Spinal cord (tissue), 4 donors: ENCODE data around the gene MEX3A. TPM values are rescaled to one million over a fixed set of nuclear protein-coding genes. Genes with fewer than 3 reads are reported as not detected.

Source experiments
- polyA plus RNA-seq, 2 donors: library from polyadenylated mRNA; unstranded; fragments of 120-200 nt; gene quantifications; one replicate each; pipeline ENCODE4 v1.2.1, GENCODE V29; 2013; ENCODE audit not compliant: insufficient read length in 2 of 2
- total RNA-seq, 2 donors: library from RNA; depleted of rRNA in 1 of 2; stranded (reverse); fragments of 120-200 nt in 1 of 2; fragments of >200 nt in 1 of 2; gene quantifications; one replicate each; pipeline versions ENCODE4 v1.2.3 to v1.2.4, GENCODE V29; 2013 to 2014

MEX3A gene
- total and polyA plus RNA-seq, 4 donors = 5.8 to 39.3 (median 23.7) TPM

Other genes with a start within 250 kb of the MEX3A start
- 10 to 100 TPM; 44.8 to 51.1 TPM for gene GON4L, start 225.3 kb downstream of the MEX3A start, total RNA-seq
- 10 to 100 TPM; 42.2 to 56.7 TPM for gene GON4L, start 225.3 kb downstream of the MEX3A start, polyA plus RNA-seq
- gene SYT11, start 222.9 kb downstream of the MEX3A start, total RNA-seq = 100 to 1,000 TPM; 118 to 384 TPM
- gene SYT11, start 222.9 kb downstream of the MEX3A start, polyA plus RNA-seq = 100 to 1,000 TPM; 266 to 310 TPM
- gene RIT1, start 171.1 kb downstream of the MEX3A start, total RNA-seq = 10 to 100 TPM; 42.9 to 47.6 TPM
- 10 to 100 TPM; 34.0 to 44.3 TPM for gene RIT1, start 171.1 kb downstream of the MEX3A start, polyA plus RNA-seq
- gene KHDC4, start 148.1 kb downstream of the MEX3A start, total RNA-seq = 10 to 100 TPM; 31.5 to 40.1 TPM
- 10 to 100 TPM; 42.3 to 53.5 TPM for gene KHDC4, start 148.1 kb downstream of the MEX3A start, polyA plus RNA-seq
- not detected for gene RXFP4, start 140.8 kb downstream of the MEX3A start, total RNA-seq
- not detected for gene RXFP4, start 140.8 kb downstream of the MEX3A start, polyA plus RNA-seq
- gene ARHGEF2, start 103.9 kb downstream of the MEX3A start, total RNA-seq = 10 to 100 TPM; 62.1 to 64.6 TPM
- gene ARHGEF2, start 103.9 kb downstream of the MEX3A start, polyA plus RNA-seq = 10 to 100 TPM; 85.1 to 95.5 TPM
- 100 to 1,000 TPM; 187 to 313 TPM for gene SSR2, start 61.5 kb downstream of the MEX3A start, total RNA-seq
- 100 to 1,000 TPM; 186 to 225 TPM for gene SSR2, start 61.5 kb downstream of the MEX3A start, polyA plus RNA-seq
- 10 to 100 TPM; 20.5 to 27.1 TPM for gene UBQLN4, start 28.7 kb downstream of the MEX3A start, total RNA-seq
- gene UBQLN4, start 28.7 kb downstream of the MEX3A start, polyA plus RNA-seq = 10 to 100 TPM; 75.4 to 76.2 TPM
- 10 to 100 TPM; 34.9 to 76.8 TPM for gene LAMTOR2, start 27.7 kb downstream of the MEX3A start, total RNA-seq
- gene LAMTOR2, start 27.7 kb downstream of the MEX3A start, polyA plus RNA-seq = 10 to 100 TPM; 72.0 to 75.3 TPM
- under 1 TPM in 1 of 2 donors, not detected in 1; 0.39 TPM for gene RAB25, start 21.3 kb downstream of the MEX3A start, total RNA-seq
- gene RAB25, start 21.3 kb downstream of the MEX3A start, polyA plus RNA-seq = 1 to 10 TPM; 1.1 to 1.2 TPM
- 100 to 1,000 TPM in 1 of 2 donors, 10 to 100 TPM in 1; 78.4 to 138 TPM for gene LMNA, start 32.2 kb upstream of the MEX3A start, total RNA-seq
- 10 to 100 TPM; 52.1 to 93.3 TPM for gene LMNA, start 32.2 kb upstream of the MEX3A start, polyA plus RNA-seq
- gene SEMA4A, start 71.1 kb upstream of the MEX3A start, total RNA-seq = 10 to 100 TPM in 1 of 2 donors, 1 to 10 TPM in 1; 8.2 to 15.9 TPM
- 10 to 100 TPM; 32.2 to 42.0 TPM for gene SEMA4A, start 71.1 kb upstream of the MEX3A start, polyA plus RNA-seq
- gene SLC25A44, start 111.6 kb upstream of the MEX3A start, total RNA-seq = 10 to 100 TPM; 15.1 to 19.7 TPM
- 10 to 100 TPM; 40.6 to 43.0 TPM for gene SLC25A44, start 111.6 kb upstream of the MEX3A start, polyA plus RNA-seq
- 10 to 100 TPM; 32.6 to 70.6 TPM for gene PMF1, start 130.5 kb upstream of the MEX3A start, total RNA-seq
- gene PMF1, start 130.5 kb upstream of the MEX3A start, polyA plus RNA-seq = 10 to 100 TPM; 54.9 to 64.8 TPM
- gene BGLAP, start 159.7 kb upstream of the MEX3A start, total RNA-seq = 1 to 10 TPM; 1.5 to 1.9 TPM
- gene BGLAP, start 159.7 kb upstream of the MEX3A start, polyA plus RNA-seq = 1 to 10 TPM; 2.3 to 5.6 TPM
- gene PAQR6, start 165.6 kb upstream of the MEX3A start, total RNA-seq = 10 to 100 TPM; 42.6 to 43.1 TPM
- gene PAQR6, start 165.6 kb upstream of the MEX3A start, polyA plus RNA-seq = 100 to 1,000 TPM; 191 to 206 TPM
- 10 to 100 TPM; 37.2 to 50.9 TPM for gene SMG5, start 200.4 kb upstream of the MEX3A start, total RNA-seq
- gene SMG5, start 200.4 kb upstream of the MEX3A start, polyA plus RNA-seq = 10 to 100 TPM; 71.5 to 79.8 TPM
- gene TMEM79, start 201.9 kb upstream of the MEX3A start, total RNA-seq = 1 to 10 TPM; 1.6 to 2.6 TPM
- 1 to 10 TPM; 4.9 to 6.8 TPM for gene TMEM79, start 201.9 kb upstream of the MEX3A start, polyA plus RNA-seq
- gene GLMP, start 213.2 kb upstream of the MEX3A start, total RNA-seq = 10 to 100 TPM; 16.9 to 54.1 TPM
- gene GLMP, start 213.2 kb upstream of the MEX3A start, polyA plus RNA-seq = 10 to 100 TPM; 22.9 to 28.9 TPM
- gene VHLL, start 216.8 kb upstream of the MEX3A start, total RNA-seq = under 1 TPM in 1 of 2 donors, not detected in 1; 0.50 TPM
- under 1 TPM; 0.32 to 0.38 TPM for gene VHLL, start 216.8 kb upstream of the MEX3A start, polyA plus RNA-seq